Measurements from ENCODE around the gene UPF1.

DNA sequence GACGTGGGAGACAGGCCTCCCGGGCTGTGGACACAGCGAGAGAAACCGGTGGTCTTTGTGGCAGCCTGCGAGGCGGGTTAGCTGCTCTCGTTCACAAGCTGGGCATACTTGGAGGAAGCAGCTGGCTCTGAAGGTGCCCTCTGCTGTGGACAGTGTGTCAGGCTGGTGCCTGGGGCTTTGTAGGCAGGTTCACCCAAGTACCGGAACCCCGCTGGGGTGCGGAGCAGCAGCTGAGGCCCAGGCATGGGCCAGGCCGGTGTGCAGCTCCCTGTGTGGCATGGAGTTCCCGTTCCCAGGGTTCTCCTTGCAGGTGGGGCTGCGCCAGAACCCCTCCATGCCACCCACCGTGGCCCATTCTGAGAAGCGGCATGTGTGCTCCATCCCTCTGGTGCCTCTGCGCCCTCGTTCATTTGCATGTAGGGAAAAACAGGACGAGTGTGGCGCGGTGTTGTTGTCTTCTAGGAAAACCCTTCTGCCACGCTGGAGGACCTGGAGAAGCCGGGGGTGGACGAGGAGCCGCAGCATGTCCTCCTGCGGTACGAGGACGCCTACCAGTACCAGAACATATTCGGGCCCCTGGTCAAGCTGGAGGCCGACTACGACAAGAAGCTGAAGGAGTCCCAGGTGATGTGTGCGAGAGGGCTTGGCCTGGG lies 20.0 kb downstream of the UPF1 start:
- TF ChIP-seq MEF2A (IDR thresholded peaks at IDR 0.05; ENCODE audit: borderline replicate concordance, low read depth) (no peak), FOXM1 (IDR thresholded peaks at IDR 0.05; ENCODE audit: low read depth) (no peak), EP300 (IDR thresholded peaks at IDR 0.05; ENCODE audit: borderline replicate concordance in 1 of 2, low read depth in 1 of 2, low read length in 1 of 2) (no peak), EZH2phosphoT487 (IDR thresholded peaks at IDR 0.05; ENCODE audit: borderline replicate concordance, low read depth) (no peak)
- TF ChIP-seq, protein P1, sequence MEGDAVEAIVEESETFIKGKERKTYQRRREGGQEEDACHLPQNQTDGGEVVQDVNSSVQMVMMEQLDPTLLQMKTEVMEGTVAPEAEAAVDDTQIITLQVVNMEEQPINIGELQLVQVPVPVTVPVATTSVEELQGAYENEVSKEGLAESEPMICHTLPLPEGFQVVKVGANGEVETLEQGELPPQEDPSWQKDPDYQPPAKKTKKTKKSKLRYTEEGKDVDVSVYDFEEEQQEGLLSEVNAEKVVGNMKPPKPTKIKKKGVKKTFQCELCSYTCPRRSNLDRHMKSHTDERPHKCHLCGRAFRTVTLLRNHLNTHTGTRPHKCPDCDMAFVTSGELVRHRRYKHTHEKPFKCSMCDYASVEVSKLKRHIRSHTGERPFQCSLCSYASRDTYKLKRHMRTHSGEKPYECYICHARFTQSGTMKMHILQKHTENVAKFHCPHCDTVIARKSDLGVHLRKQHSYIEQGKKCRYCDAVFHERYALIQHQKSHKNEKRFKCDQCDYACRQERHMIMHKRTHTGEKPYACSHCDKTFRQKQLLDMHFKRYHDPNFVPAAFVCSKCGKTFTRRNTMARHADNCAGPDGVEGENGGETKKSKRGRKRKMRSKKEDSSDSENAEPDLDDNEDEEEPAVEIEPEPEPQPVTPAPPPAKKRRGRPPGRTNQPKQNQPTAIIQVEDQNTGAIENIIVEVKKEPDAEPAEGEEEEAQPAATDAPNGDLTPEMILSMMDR (IDR thresholded peaks at IDR 0.05) = no peak

All from SK-N-SH (cell line).